Sigmoid colon (tissue), 4 donors: ENCODE data around the gene AGA.

Experiments used
- CTCF ChIP-seq, 4 experiments: fragments of 450-650 bp in 3 of 4; fragments of 200-600 bp in 1 of 4; IDR thresholded peaks; one replicate each; pipeline ENCODE4 v1.5.1; 2016 to 2019; ENCODE audit warnings: antibody characterized with exemption in 4 of 4, mild to moderate bottlenecking in 3 of 4, moderate library complexity in 2 of 4
- EP300 ChIP-seq, 4 donors: sonication (generic); formaldehyde crosslinking; IDR thresholded peaks; one replicate each; pipeline ENCODE4 v1.6.1; 2017; ENCODE audit warnings: antibody characterized with exemption in 4 of 4
- POLR2A ChIP-seq, 2 donors: fragments of 450-650 bp; IDR thresholded peaks; one replicate each; pipeline ENCODE4 v1.6.1; 2016; ENCODE audit warnings: antibody characterized with exemption in 2 of 2, mild to moderate bottlenecking in 2 of 2, moderate library complexity in 2 of 2
- POLR2AphosphoS5 ChIP-seq, 4 donors: sonication (generic); formaldehyde crosslinking; IDR thresholded peaks; one replicate each; pipeline ENCODE4 v1.6.1; 2017; ENCODE audit warnings: antibody characterized with exemption in 4 of 4

- TF ChIP-seq POLR2A (IDR thresholded peaks at IDR 0.05) (no peak), POLR2AphosphoS5 (IDR thresholded peaks at IDR 0.05) (no peak), CTCF (IDR thresholded peaks at IDR 0.05) (no peak), EP300 (IDR thresholded peaks at IDR 0.05) (no peak)
Observed at GRCh38 chr4:177483760-177484159, 41.5 kb upstream of the AGA start.
